ENCODE data around the gene PKIG.

The PKIG gene

GRCh38 chr20:44582311-44583025 is at the start of gene PKIG:
TSS of gene PKIG (plus strand) at chr20:44582579. CDS start at chr20:44614557, 31,978 bp downstream.
- TF ChIP-seq GATA1 (IDR thresholded peaks at IDR 0.05; ENCODE audit: low read depth, low read length) (no peak), POLR2A (IDR thresholded peaks at IDR 0.05; ENCODE audit: low read length) (peak; percentile 67)
- peak; percentile 18 to 39 for DNase-seq

- peak; percentile 47 to 49 for DNase-seq
- no peak for TF ChIP-seq POLR2A (IDR thresholded peaks at IDR 0.05; ENCODE audit: low read length)
- TF ChIP-seq GATA1 (IDR thresholded peaks at IDR 0.05; ENCODE audit: low read depth, low read length), result no peak
Observed at GRCh38 chr20:44532981-44533331, 49.4 kb upstream of the PKIG start.

- TF ChIP-seq GATA1 (IDR thresholded peaks at IDR 0.05; ENCODE audit: low read depth, low read length) (no peak), POLR2A (IDR thresholded peaks at IDR 0.05; ENCODE audit: low read length) (no peak)
- DNase-seq, result peak; percentile 44 to 48
Observed at GRCh38 chr20:44533928-44534327, 48.5 kb upstream of the PKIG start.

GRCh38 chr20:44536175-44536574 is 46.2 kb upstream of the PKIG start:
- TF ChIP-seq POLR2A (IDR thresholded peaks at IDR 0.05; ENCODE audit: low read length) (no peak), GATA1 (IDR thresholded peaks at IDR 0.05; ENCODE audit: low read depth, low read length) (no peak)
- no peak for DNase-seq

- TF ChIP-seq POLR2A (IDR thresholded peaks at IDR 0.05; ENCODE audit: low read length) (no peak), GATA1 (IDR thresholded peaks at IDR 0.05; ENCODE audit: low read depth, low read length) (no peak)
- no peak for DNase-seq
Observed at GRCh38 chr20:44537993-44538392, 44.4 kb upstream of the PKIG start.

GRCh38 chr20:44540834-44541233 is 41.5 kb upstream of the PKIG start:
- DNase-seq, result no peak
- no peak for TF ChIP-seq GATA1 (IDR thresholded peaks at IDR 0.05; ENCODE audit: low read depth, low read length)
- TF ChIP-seq POLR2A (IDR thresholded peaks at IDR 0.05; ENCODE audit: low read length), result no peak

GRCh38 chr20:44541992-44542391 is 40.4 kb upstream of the PKIG start:
- no peak for TF ChIP-seq GATA1 (IDR thresholded peaks at IDR 0.05; ENCODE audit: low read depth, low read length)
- TF ChIP-seq POLR2A (IDR thresholded peaks at IDR 0.05; ENCODE audit: low read length), result no peak
- DNase-seq, result peak; percentile 26 to 53

- no peak for DNase-seq
- TF ChIP-seq GATA1 (IDR thresholded peaks at IDR 0.05; ENCODE audit: low read depth, low read length) (no peak), POLR2A (IDR thresholded peaks at IDR 0.05; ENCODE audit: low read length) (no peak)
Observed at GRCh38 chr20:44542890-44543289, 39.5 kb upstream of the PKIG start.

GRCh38 chr20:44543358-44543757 is 39.0 kb upstream of the PKIG start:
- no peak for TF ChIP-seq GATA1 (IDR thresholded peaks at IDR 0.05; ENCODE audit: low read depth, low read length)
- TF ChIP-seq POLR2A (IDR thresholded peaks at IDR 0.05; ENCODE audit: low read length), result no peak
- DNase-seq, result peak; percentile 40 to 73

- TF ChIP-seq POLR2A (IDR thresholded peaks at IDR 0.05; ENCODE audit: low read length), result peak; percentile 62
- TF ChIP-seq GATA1 (IDR thresholded peaks at IDR 0.05; ENCODE audit: low read depth, low read length), result peak; percentile 29
- DNase-seq, result peak; percentile 89 to 97
Observed at GRCh38 chr20:44544263-44544662, 38.1 kb upstream of the PKIG start.

GRCh38 chr20:44547419-44547818 is 35.0 kb upstream of the PKIG start:
- TF ChIP-seq POLR2A (IDR thresholded peaks at IDR 0.05; ENCODE audit: low read length) (no peak), GATA1 (IDR thresholded peaks at IDR 0.05; ENCODE audit: low read depth, low read length) (no peak)
- DNase-seq, result no peak

- DNase-seq, result peak; percentile 46 to 51
- TF ChIP-seq GATA1 (IDR thresholded peaks at IDR 0.05; ENCODE audit: low read depth, low read length) (no peak), POLR2A (IDR thresholded peaks at IDR 0.05; ENCODE audit: low read length) (no peak)
Observed at GRCh38 chr20:44549123-44549522, 33.3 kb upstream of the PKIG start.

- TF ChIP-seq GATA1 (IDR thresholded peaks at IDR 0.05; ENCODE audit: low read depth, low read length) (no peak), POLR2A (IDR thresholded peaks at IDR 0.05; ENCODE audit: low read length) (no peak)
- DNase-seq, result peak; percentile 62 to 88
Observed at GRCh38 chr20:44552050-44552449, 30.3 kb upstream of the PKIG start.

- DNase-seq, result peak in 1 of 2 experiments; percentile 54
- TF ChIP-seq POLR2A (IDR thresholded peaks at IDR 0.05; ENCODE audit: low read length) (no peak), GATA1 (IDR thresholded peaks at IDR 0.05; ENCODE audit: low read depth, low read length) (no peak)
Observed at GRCh38 chr20:44552568-44552949, 29.8 kb upstream of the PKIG start.

Data from erythroblast (primary cell).